HepG2 (cell line): Measurements from ENCODE around the gene MAFB. TPM values are rescaled to one million over a fixed set of nuclear protein-coding genes. Genes with fewer than 3 reads are reported as not detected.

Source experiments
- ARID4A ChIP-seq: sonication (generic); formaldehyde crosslinking; IDR thresholded peaks from 2 replicates; pipeline ENCODE4 v1.5.0; 2020; ENCODE audit warnings: mild to moderate bottlenecking, missing genetic modification reagents, borderline replicate concordance
- HDAC2 ChIP-seq: sonication (generic); formaldehyde crosslinking; IDR thresholded peaks from 2 replicates; pipeline ENCODE4 v1.4.0; 2020; ENCODE audit warnings: missing genetic modification reagents
- NR2F1 ChIP-seq, 2 experiments: fragments of 450-650 bp in 1 of 2; formaldehyde crosslinking in 1 of 2; IDR thresholded peaks; 2 replicates each; pipeline versions ENCODE4 v1.5.0 to v1.6.1; 2016 to 2020; ENCODE audit warnings: mild to moderate bottlenecking in 1 of 2, missing compliant biosample characterization in 1 of 2, missing genetic modification reagents in 1 of 2, moderate library complexity in 1 of 2
- STAT6 ChIP-seq: sonication (generic); formaldehyde crosslinking; IDR thresholded peaks from 2 replicates; pipeline ENCODE4 v1.4.0; 2020; ENCODE audit warnings: missing genetic modification reagents, mild to moderate bottlenecking, borderline replicate concordance
- ZFP36 ChIP-seq: fragments of 150-350 bp; IDR thresholded peaks from 2 replicates; pipeline ENCODE4 v1.6.1; 2018; ENCODE audit warnings: borderline replicate concordance, low read length, low read depth; ENCODE audit not compliant: partially characterized antibody
- ZNF512B ChIP-seq: sonication (generic); formaldehyde crosslinking; IDR thresholded peaks from 2 replicates; pipeline ENCODE4 v1.5.1; 2020; ENCODE audit warnings: missing genetic modification reagents, mild to moderate bottlenecking, borderline replicate concordance
- ZNF782 ChIP-seq: sonication (generic); formaldehyde crosslinking; IDR thresholded peaks from 2 replicates; pipeline ENCODE4 v1.4.0; 2020; ENCODE audit warnings: missing genetic modification reagents, mild to moderate bottlenecking, borderline replicate concordance
- polyA plus RNA-seq, 8 experiments: library from polyadenylated mRNA; depleted of rRNA in 3 of 8; stranded (reverse) in 7 of 8; unstranded in 1 of 8; fragments of >200 nt; fragmentation: Illumina TruSeq in 4 of 8; extraction: Trizol in 4 of 8; gene quantifications; 2 replicates each; pipeline versions ENCODE4 v1.2.1 to v1.2.3, GENCODE V29; 2011 to 2016; ENCODE audit warnings: low read depth in 4 of 8, missing spikeins in 1 of 8, mixed read lengths in 1 of 8; ENCODE audit not compliant: insufficient read depth in 1 of 8
- total RNA-seq, 5 experiments: library from RNA; depleted of rRNA; stranded (reverse); fragments of >200 nt; fragmentation: Illumina TruSeq; extraction: Trizol; gene quantifications; 2 replicates each; pipeline ENCODE4 v1.2.3, GENCODE V29; 2016; ENCODE audit warnings: low read depth in 1 of 5
- TF ChIP-seq, protein P1 (sequence below): sonication (generic); formaldehyde crosslinking; IDR thresholded peaks from 2 replicates; pipeline ENCODE4 v1.4.0; 2020; ENCODE audit warnings: missing genetic modification reagents
- TF ChIP-seq, protein P2 (sequence below): sonication (generic); formaldehyde crosslinking; IDR thresholded peaks from 2 replicates; pipeline ENCODE4 v1.4.0; 2020; ENCODE audit warnings: mild to moderate bottlenecking, missing genetic modification reagents
- TF ChIP-seq, protein P3 (sequence below): sonication (generic); formaldehyde crosslinking; IDR thresholded peaks from 2 replicates; pipeline ENCODE4 v1.4.0; 2020; ENCODE audit warnings: missing genetic modification reagents, low read depth, mild to moderate bottlenecking, borderline replicate concordance

The MAFB gene
- total and polyA plus RNA-seq, 2 of the 13 experiments (the other 11 are each of a cell fraction or from before 2014, with no cell fraction given) = 0.08 to 0.11 TPM

GRCh38 chr20:40687384-40688128 is 1.5 kb downstream of the MAFB start (continued):
- TF ChIP-seq STAT6 (no peak), NR2F1 (CRISPR knock-in tag; IDR thresholded peaks at IDR 0.05) (no peak), ZNF782 (CRISPR knock-in tag) (peak; percentile 58; the same call in 1 of the 2 replicates), ARID4A (CRISPR knock-in tag) (no peak), ZNF512B (CRISPR knock-in tag) (0 out of 2 replicates have a peak, but pooled peaks have one; percentile 73), ZFP36 (no peak), HDAC2 (CRISPR knock-in tag) (peak; percentile 12; the same call in 1 of the 2 replicates)
- TF ChIP-seq, protein P1, sequence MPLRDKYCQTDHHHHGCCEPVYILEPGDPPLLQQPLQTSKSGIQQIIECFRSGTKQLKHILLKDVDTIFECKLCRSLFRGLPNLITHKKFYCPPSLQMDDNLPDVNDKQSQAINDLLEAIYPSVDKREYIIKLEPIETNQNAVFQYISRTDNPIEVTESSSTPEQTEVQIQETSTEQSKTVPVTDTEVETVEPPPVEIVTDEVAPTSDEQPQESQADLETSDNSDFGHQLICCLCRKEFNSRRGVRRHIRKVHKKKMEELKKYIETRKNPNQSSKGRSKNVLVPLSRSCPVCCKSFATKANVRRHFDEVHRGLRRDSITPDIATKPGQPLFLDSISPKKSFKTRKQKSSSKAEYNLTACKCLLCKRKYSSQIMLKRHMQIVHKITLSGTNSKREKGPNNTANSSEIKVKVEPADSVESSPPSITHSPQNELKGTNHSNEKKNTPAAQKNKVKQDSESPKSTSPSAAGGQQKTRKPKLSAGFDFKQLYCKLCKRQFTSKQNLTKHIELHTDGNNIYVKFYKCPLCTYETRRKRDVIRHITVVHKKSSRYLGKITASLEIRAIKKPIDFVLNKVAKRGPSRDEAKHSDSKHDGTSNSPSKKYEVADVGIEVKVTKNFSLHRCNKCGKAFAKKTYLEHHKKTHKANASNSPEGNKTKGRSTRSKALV (CRISPR knock-in tag) = peak; percentile 100
- TF ChIP-seq, protein P2, sequence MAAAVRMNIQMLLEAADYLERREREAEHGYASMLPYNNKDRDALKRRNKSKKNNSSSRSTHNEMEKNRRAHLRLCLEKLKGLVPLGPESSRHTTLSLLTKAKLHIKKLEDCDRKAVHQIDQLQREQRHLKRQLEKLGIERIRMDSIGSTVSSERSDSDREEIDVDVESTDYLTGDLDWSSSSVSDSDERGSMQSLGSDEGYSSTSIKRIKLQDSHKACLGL (CRISPR knock-in tag) = peak; percentile 55; the same call in 1 of the 2 replicates
- TF ChIP-seq, protein P3, sequence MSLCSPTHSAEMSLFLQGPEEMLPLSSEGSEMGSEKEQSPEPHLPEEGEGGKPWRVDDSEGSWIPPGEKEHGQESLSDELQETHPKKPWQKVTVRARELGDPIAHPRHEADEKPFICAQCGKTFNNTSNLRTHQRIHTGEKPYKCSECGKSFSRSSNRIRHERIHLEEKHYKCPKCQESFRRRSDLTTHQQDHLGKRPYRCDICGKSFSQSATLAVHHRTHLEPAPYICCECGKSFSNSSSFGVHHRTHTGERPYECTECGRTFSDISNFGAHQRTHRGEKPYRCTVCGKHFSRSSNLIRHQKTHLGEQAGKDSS (CRISPR knock-in tag) = 0 out of 2 replicates have a peak, but pooled peaks have one; percentile 31
